HL-60 (cell line): ENCODE measurements around the gene ZFHX3.

ENCODE experiments used
- CTCF ChIP-seq: IDR thresholded peaks from one replicate; pipeline ENCODE4 v1.5.1; 2011; ENCODE audit warnings: low read length, control low read depth, inconsistent platforms; ENCODE audit not compliant: insufficient read depth
- POLR2AphosphoS5 ChIP-seq: IDR thresholded peaks from 2 replicates; pipeline ENCODE4 v1.6.1; 2012; ENCODE audit warnings: low read depth
- REST ChIP-seq: IDR thresholded peaks from 2 replicates; pipeline ENCODE4 v1.6.1; 2012; ENCODE audit warnings: low read depth; ENCODE audit not compliant: insufficient replicate concordance

GRCh38 chr16:73043828-73044467, 4.0 kb downstream of the ZFHX3 start:
- TF ChIP-seq CTCF (no peak), REST (no peak), POLR2AphosphoS5 (no peak)
